Liver (tissue), 9 donors: Measurements from ENCODE around the gene ZSCAN1. TPM values are rescaled to one million over a fixed set of nuclear protein-coding genes. Genes with fewer than 3 reads are reported as not detected.

Experiments
- DNase-seq: peaks from one replicate; pipeline ENCODE4 v3.0.0-alpha.2; 2017; ENCODE audit warnings: low spot score
- H3K27ac ChIP-seq, 2 donors: one replicate each; pipeline ENCODE4 v1.7.0; 2013; ENCODE audit warnings: inconsistent platforms in 2 of 2, low read length in 2 of 2, control low read depth in 1 of 2, low read depth in 1 of 2, mild to moderate bottlenecking in 1 of 2
- H3K27me3 ChIP-seq, 4 donors: one replicate each; pipeline versions ENCODE4 v1.6.1 to v1.7.0; 2013; ENCODE audit warnings: low read length in 3 of 4, inconsistent platforms in 1 of 4, mild to moderate bottlenecking in 1 of 4, moderate library complexity in 1 of 4; ENCODE audit not compliant: control insufficient read depth in 4 of 4, insufficient read depth in 4 of 4
- H3K36me3 ChIP-seq, 4 donors: one replicate each; pipeline versions ENCODE4 v1.6.1 to v1.7.0; 2013; ENCODE audit warnings: low read length in 3 of 4, mild to moderate bottlenecking in 3 of 4, low read depth in 1 of 4, moderate library complexity in 1 of 4; ENCODE audit not compliant: control insufficient read depth in 4 of 4, insufficient read depth in 3 of 4
- H3K4me1 ChIP-seq, 4 donors: one replicate each; pipeline versions ENCODE4 v1.6.1 to v1.7.0; 2013; ENCODE audit warnings: low read length in 3 of 4, mild to moderate bottlenecking in 3 of 4, moderate library complexity in 1 of 4; ENCODE audit not compliant: control insufficient read depth in 4 of 4, insufficient read depth in 4 of 4
- H3K4me3 ChIP-seq, 3 donors: one replicate each; pipeline versions ENCODE4 v1.6.1 to v1.7.0; 2013; ENCODE audit warnings: low read length in 3 of 3, control low read depth in 1 of 3, low read depth in 1 of 3, mild to moderate bottlenecking in 1 of 3
- H3K9ac ChIP-seq, 2 donors: one replicate each; pipeline ENCODE4 v1.7.0; 2013; ENCODE audit warnings: low read length in 2 of 2, mild to moderate bottlenecking in 2 of 2, moderate library complexity in 2 of 2, control low read depth in 1 of 2, low read depth in 1 of 2
- H3K9me3 ChIP-seq, 4 donors: one replicate each; pipeline versions ENCODE4 v1.6.1 to v1.7.0; 2013; ENCODE audit warnings: low read length in 3 of 4; ENCODE audit not compliant: control insufficient read depth in 4 of 4
- CTCF ChIP-seq: fragments of 150-350 bp; IDR thresholded peaks from 2 replicates; pipeline ENCODE4 v1.5.1; 2017; ENCODE audit warnings: improper control_type of control experiment, low read depth, low read length; ENCODE audit not compliant: missing input control
- EGR1 ChIP-seq, 2 donors: IDR thresholded peaks; 2 replicates each; pipeline ENCODE4 v1.6.1; 2016 to 2018; ENCODE audit warnings: antibody characterized with exemption in 2 of 2, low read depth in 2 of 2
- FOXA1 ChIP-seq: IDR thresholded peaks from 2 replicates; pipeline ENCODE4 v1.6.1; 2016; ENCODE audit warnings: antibody characterized with exemption
- FOXA2 ChIP-seq: IDR thresholded peaks from 2 replicates; pipeline ENCODE4 v1.6.1; 2016; ENCODE audit warnings: antibody characterized with exemption
- GABPA ChIP-seq, 2 donors: IDR thresholded peaks in 1 of 2; conservative IDR thresholded peaks in 1 of 2; 2 replicates each; pipeline ENCODE4 v1.6.1; 2016; ENCODE audit warnings: antibody characterized with exemption in 2 of 2, mild to moderate bottlenecking in 1 of 2, moderate library complexity in 1 of 2
- HNF4A ChIP-seq, 2 donors: conservative IDR thresholded peaks; 2 replicates each; pipeline ENCODE4 v1.6.1; 2016; ENCODE audit warnings: antibody characterized with exemption in 2 of 2, mild to moderate bottlenecking in 2 of 2
- JUND ChIP-seq, 2 donors: IDR thresholded peaks; 2 replicates each; pipeline ENCODE4 v1.6.1; 2016; ENCODE audit warnings: antibody characterized with exemption in 2 of 2
- MAX ChIP-seq: IDR thresholded peaks from 2 replicates; pipeline ENCODE4 v1.6.1; 2016; ENCODE audit warnings: antibody characterized with exemption
- NR2F2 ChIP-seq: IDR thresholded peaks from 2 replicates; pipeline ENCODE4 v1.6.1; 2016; ENCODE audit warnings: antibody characterized with exemption
- RAD21 ChIP-seq, 2 donors: IDR thresholded peaks; 2 replicates each; pipeline ENCODE4 v1.6.1; 2016; ENCODE audit warnings: antibody characterized with exemption in 2 of 2, mild to moderate bottlenecking in 2 of 2
- REST ChIP-seq: IDR thresholded peaks from 2 replicates; pipeline ENCODE4 v1.6.1; 2016; ENCODE audit warnings: antibody characterized with exemption, mild to moderate bottlenecking
- RXRA ChIP-seq, 2 donors: IDR thresholded peaks; 2 replicates each; pipeline ENCODE4 v1.6.1; 2017 to 2018; ENCODE audit warnings: antibody characterized with exemption in 2 of 2, mild to moderate bottlenecking in 1 of 2
- SP1 ChIP-seq: IDR thresholded peaks from 2 replicates; pipeline ENCODE4 v1.6.1; 2018; ENCODE audit warnings: antibody characterized with exemption, mild to moderate bottlenecking
- TAF1 ChIP-seq: conservative IDR thresholded peaks from 2 replicates; pipeline ENCODE4 v1.6.1; 2016; ENCODE audit warnings: antibody characterized with exemption, mild to moderate bottlenecking
- YY1 ChIP-seq: IDR thresholded peaks from 2 replicates; pipeline ENCODE4 v1.6.1; 2016; ENCODE audit warnings: antibody characterized with exemption, mild to moderate bottlenecking
- ZBTB33 ChIP-seq: IDR thresholded peaks from 2 replicates; pipeline ENCODE4 v1.6.1; 2016; ENCODE audit warnings: antibody characterized with exemption
- WGBS: extraction: QIAGEN DNeasy Blood & Tissue Kit; methylation state at CpG from one replicate; pipeline ENCODE4 v1.1.7; 2013; 5-methylcytosine and 5-hydroxymethylcytosine counted together
- polyA plus RNA-seq, 2 donors: library from polyadenylated mRNA; stranded (reverse) in 1 of 2; unstranded in 1 of 2; fragments of 200-250 nt in 1 of 2; fragments of >200 nt in 1 of 2; fragmentation: Nextera tagmentation in 1 of 2; extraction: Ambion mirVana in 1 of 2; gene quantifications; one replicate each; pipeline versions ENCODE4 v1.2.1 to v1.2.3, GENCODE V29; 2013 to 2015
- total RNA-seq, 2 donors: library from RNA; depleted of rRNA; stranded (reverse); fragments of >200 nt; gene quantifications; one replicate each; pipeline ENCODE4 v1.2.3, GENCODE V29; 2014
- TF ChIP-seq, protein P1 (sequence below): IDR thresholded peaks from 2 replicates; pipeline ENCODE4 v1.6.1; 2016; ENCODE audit warnings: antibody characterized with exemption
- donor health status: healthy.
- donor health status: healthy.
- donor health status: healthy.
- donor health status: healthy.
- donor health status: healthy.

ZSCAN1 gene
- total and polyA plus RNA-seq, 4 donors = 0.13 TPM; not detected in 3

- 98% methylated on average over 7 of the region's 7 CpGs for WGBS
- Histone ChIP-seq H3K4me3 (no peak overlapping the region), H3K4me1 (peaks cover 0 to 6% (median 2%) of the 10 kb centered on the region in 4 donors), H3K9ac (no peak overlapping the region), H3K36me3 (no peaks in the 10 kb centered on the region), H3K9me3 (peaks cover 20 to 33% (median 27%) of the 10 kb centered on the region in 4 donors), H3K27ac (no peak overlapping the region), H3K27me3 (no peaks in the 10 kb centered on the region)
- DNase-seq = no peak
- TF ChIP-seq YY1 = no peak
- TF ChIP-seq CTCF = no peak
- no peak for TF ChIP-seq HNF4A (conservative IDR thresholded peaks at IDR 0.05)
- no peak for TF ChIP-seq MAX
- TF ChIP-seq SP1 = no peak
- no peak for TF ChIP-seq NR2F2
- no peak for TF ChIP-seq RXRA (IDR thresholded peaks at IDR 0.05)
- TF ChIP-seq JUND (IDR thresholded peaks at IDR 0.05) = no peak
- no peak for TF ChIP-seq REST
- TF ChIP-seq, protein P1, sequence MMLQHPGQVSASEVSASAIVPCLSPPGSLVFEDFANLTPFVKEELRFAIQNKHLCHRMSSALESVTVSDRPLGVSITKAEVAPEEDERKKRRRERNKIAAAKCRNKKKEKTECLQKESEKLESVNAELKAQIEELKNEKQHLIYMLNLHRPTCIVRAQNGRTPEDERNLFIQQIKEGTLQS = no peak
- TF ChIP-seq TAF1 = no peak
- no peak for TF ChIP-seq EGR1 (IDR thresholded peaks at IDR 0.05; ENCODE audit: low read depth in 2 of 2)
- TF ChIP-seq FOXA2 = no peak
- TF ChIP-seq FOXA1 = no peak
These were observed 59.2 kb downstream of the ZSCAN1 start for GRCh38 chr19:58093071-58093470.

DNA sequence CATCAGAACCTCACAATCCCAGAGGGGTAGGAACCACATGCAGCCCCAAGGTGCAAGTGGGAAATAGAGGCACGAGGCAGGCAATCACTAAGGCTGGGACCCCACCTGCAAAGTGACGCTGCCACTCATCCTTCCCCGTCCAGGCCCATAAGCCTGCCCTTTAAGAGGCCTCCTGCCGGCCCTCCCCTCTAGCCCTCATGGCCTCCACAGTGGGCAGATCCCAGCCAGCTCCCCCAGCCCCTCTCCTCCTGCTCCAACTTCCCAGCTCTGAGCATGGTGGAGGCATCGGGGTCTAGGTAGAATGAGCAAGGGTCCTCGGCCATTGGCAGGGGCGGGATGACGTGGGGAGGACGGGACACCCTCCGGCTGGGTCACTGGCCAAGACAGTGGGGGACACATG is 61.5 kb downstream of the ZSCAN1 start:
- TF ChIP-seq YY1 = no peak
- TF ChIP-seq ZBTB33 = no peak
- TF ChIP-seq RXRA (IDR thresholded peaks at IDR 0.05) = no peak
- TF ChIP-seq FOXA2 = no peak
- no peak for TF ChIP-seq FOXA1
- no peak for TF ChIP-seq GABPA (IDR thresholded peaks at IDR 0.05 in 1 of 2, conservative IDR thresholded peaks at IDR 0.05 in 1 of 2)
- no peak for TF ChIP-seq CTCF
- TF ChIP-seq SP1 = no peak
- TF ChIP-seq RAD21 (IDR thresholded peaks at IDR 0.05) = no peak
- TF ChIP-seq REST = no peak
- TF ChIP-seq TAF1 = no peak
- no peak for TF ChIP-seq NR2F2
- no peak for TF ChIP-seq HNF4A (conservative IDR thresholded peaks at IDR 0.05)
- TF ChIP-seq EGR1 (IDR thresholded peaks at IDR 0.05; ENCODE audit: low read depth in 2 of 2) = no peak
- TF ChIP-seq JUND (IDR thresholded peaks at IDR 0.05) = no peak
- DNase-seq = no peak
- WGBS = 95% methylated on average over 10 of the region's 10 CpGs
- peaks cover 0 to 6% (median 3%) of the 10 kb centered on the region in 4 donors for H3K4me1 ChIP-seq
- H3K9ac ChIP-seq = no peak overlapping the region
- no peak overlapping the region for H3K27ac ChIP-seq
- no peaks in the 10 kb centered on the region for H3K27me3 ChIP-seq
- peaks cover 20 to 29% (median 26%) of the 10 kb centered on the region in 4 donors for H3K9me3 ChIP-seq
- H3K4me3 ChIP-seq = peak overlapping the region in 1 of 3 donors; percentile 6
- H3K36me3 ChIP-seq = no peaks in the 10 kb centered on the region
